HEK293T (cell line): ENCODE results near the gene HES7.

Experiments used
- CTCF ChIA-PET: fragments of 350-600 bp; formaldehyde crosslinking; extraction: SDS; loops from one replicate; lab custom pipeline; 2021; ENCODE audit warnings: antibody characterized with exemption, inconsistent platforms; lab: Yijun Ruan, JAX
- POLR2A ChIA-PET: fragments of 350-600 bp; formaldehyde crosslinking; extraction: SDS; loops from one replicate; lab custom pipeline; 2020; ENCODE audit warnings: antibody characterized with exemption, inconsistent platforms; lab: Yijun Ruan, JAX
- DNase-seq: peaks from one replicate; pipeline ENCODE4 v3.0.0; 2012; ENCODE audit warnings: mixed read lengths; ENCODE audit errors: extremely low spot score
- ARNT ChIP-seq: fragments of 450-650 bp; IDR thresholded peaks from 2 replicates; pipeline ENCODE4 v1.6.1; 2017; ENCODE audit warnings: mild to moderate bottlenecking
- BHLHE40 ChIP-seq: fragments of 450-650 bp; IDR thresholded peaks from 2 replicates; pipeline ENCODE4 v1.6.1; 2016; ENCODE audit warnings: mild to moderate bottlenecking, moderate library complexity, borderline replicate concordance
- CTBP1 ChIP-seq: fragments of 450-650 bp; IDR thresholded peaks from 2 replicates; pipeline ENCODE4 v1.6.1; 2016; ENCODE audit warnings: borderline replicate concordance
- ELF4 ChIP-seq: fragments of 450-650 bp; IDR thresholded peaks from 2 replicates; pipeline ENCODE4 v1.6.1; 2017; ENCODE audit warnings: antibody characterized with exemption
- FOXA1 ChIP-seq: fragments of 450-650 bp; IDR thresholded peaks from 2 replicates; pipeline ENCODE4 v1.6.1; 2016; ENCODE audit warnings: mild to moderate bottlenecking
- FOXK2 ChIP-seq: fragments of 450-650 bp; IDR thresholded peaks from 2 replicates; pipeline ENCODE4 v1.6.1; 2016; ENCODE audit warnings: mild to moderate bottlenecking
- FOXM1 ChIP-seq: fragments of 450-650 bp; IDR thresholded peaks from 2 replicates; pipeline ENCODE4 v1.6.1; 2017; ENCODE audit warnings: mild to moderate bottlenecking, borderline replicate concordance
- HDGF ChIP-seq: fragments of 450-650 bp; IDR thresholded peaks from 2 replicates; pipeline ENCODE4 v1.6.1; 2017; ENCODE audit warnings: antibody characterized with exemption, borderline replicate concordance
- L3MBTL2 ChIP-seq: fragments of 450-650 bp; conservative IDR thresholded peaks from 2 replicates; pipeline ENCODE4 v1.6.1; 2016; ENCODE audit warnings: mild to moderate bottlenecking
- LEF1 ChIP-seq: fragments of 450-650 bp; IDR thresholded peaks from 2 replicates; pipeline ENCODE4 v1.6.1; 2017; ENCODE audit warnings: mild to moderate bottlenecking, borderline replicate concordance
- NFRKB ChIP-seq: fragments of 450-650 bp; IDR thresholded peaks from 2 replicates; pipeline ENCODE4 v1.6.1; 2016; ENCODE audit warnings: mild to moderate bottlenecking, moderate library complexity
- PKNOX1 ChIP-seq: fragments of 450-650 bp; IDR thresholded peaks from 2 replicates; pipeline ENCODE4 v1.6.1; 2016
- SP1 ChIP-seq: fragments of 450-650 bp; IDR thresholded peaks from 2 replicates; pipeline ENCODE4 v1.6.1; 2017
- SUZ12 ChIP-seq: fragments of 450-650 bp; IDR thresholded peaks from 2 replicates; pipeline ENCODE4 v1.6.1; 2016; ENCODE audit warnings: mild to moderate bottlenecking
- TARDBP ChIP-seq: fragments of 450-650 bp; IDR thresholded peaks from 2 replicates; pipeline ENCODE4 v1.6.1; 2016
- ZNF384 ChIP-seq: fragments of 450-650 bp; IDR thresholded peaks from 2 replicates; pipeline ENCODE4 v1.6.1; 2016

Gene HES7

GRCh38 chr17:8121681-8122421 lies 2.1 kb downstream of the HES7 start:
- POLR2A ChIA-PET: interaction anchor here (0.6 to 1.0 kb wide), 3 partner anchors 35 to 64 kb away, joined by 3 to 8 read pairs (median 7); no protein-coding TSS in a partner anchor
- CTCF ChIA-PET: interaction anchor here (0.6 to 1.3 kb wide), 7 partner anchors 35 to 132 kb away, joined by 3 to 4 read pairs (median 3); no protein-coding TSS in a partner anchor
- DNase-seq: no peak
- TF ChIP-seq SUZ12: no peak
- TF ChIP-seq L3MBTL2: peak; percentile 42

- ChIA-PET POLR2A (interaction anchor here (1.0 kb wide), 1 partner anchor 35 kb away, joined by 7 read pairs; no protein-coding TSS in a partner anchor), CTCF (interaction anchor here (0.6 kb wide), 1 partner anchor 132 kb away, joined by 3 read pairs; no protein-coding TSS in a partner anchor)
- TF ChIP-seq LEF1: no peak
- TF ChIP-seq FOXM1: no peak
- TF ChIP-seq FOXK2: no peak
- no peak for TF ChIP-seq CTBP1
- no peak for TF ChIP-seq HDGF
- TF ChIP-seq TARDBP: no peak
- no peak for TF ChIP-seq L3MBTL2
- TF ChIP-seq BHLHE40: no peak
- no peak for DNase-seq
Measured at GRCh38 chr17:8121407-8121680, 2.6 kb downstream of the HES7 start.

GRCh38 chr17:8120520-8121406 lies 3.1 kb downstream of the HES7 start:
- ChIA-PET POLR2A (interaction anchor here (0.6 to 3.1 kb wide), 9 partner anchors 36 to 175 kb away, joined by 3 to 22 read pairs (median 5); partner anchors contain the start of genes AURKB, BORCS6, SLC25A35 and TMEM107), CTCF (interaction anchor here (0.6 to 3.1 kb wide), 11 partner anchors 11 to 131 kb away, joined by 3 to 13 read pairs (median 4); no protein-coding TSS in a partner anchor)
- DNase-seq: peak; percentile 66
- TF ChIP-seq L3MBTL2 (peak; percentile 53), BHLHE40 (no peak)

GRCh38 chr17:8119581-8120519 lies 4.1 kb downstream of the HES7 start:
- peak; percentile 78 for TF ChIP-seq PKNOX1
- TF ChIP-seq FOXM1: peak; percentile 52; the same call in 1 of the 2 replicates
- peak; percentile 36; the same call in 1 of the 2 replicates for TF ChIP-seq ARNT
- TF ChIP-seq L3MBTL2: no peak
- TF ChIP-seq TARDBP: 0 out of 2 replicates have a peak, but pooled peaks have one; percentile 8
- TF ChIP-seq NFRKB: no peak
- no peak for TF ChIP-seq ZNF384
- TF ChIP-seq SP1: no peak
- ChIA-PET CTCF (interaction anchor here (0.7 to 3.1 kb wide), 24 partner anchors 10 to 289 kb away, joined by 3 to 13 read pairs (median 4); no protein-coding TSS in a partner anchor), POLR2A (interaction anchor here (0.6 to 3.1 kb wide), 15 partner anchors 20 to 176 kb away, joined by 3 to 22 read pairs (median 3); partner anchors contain the start of genes AURKB, BORCS6, CTC1 and SLC25A35)
- no peak for DNase-seq

- TF ChIP-seq LEF1 (no peak), ELF4 (no peak), FOXA1 (no peak), CTBP1 (no peak), PKNOX1 (no peak), L3MBTL2 (no peak), NFRKB (no peak), TARDBP (no peak), FOXM1 (no peak), BHLHE40 (no peak), HDGF (no peak), SUZ12 (no peak), SP1 (no peak), ZNF384 (no peak), FOXK2 (no peak), ARNT (no peak)
- POLR2A ChIA-PET: interaction anchor here (0.6 to 3.1 kb wide), 13 partner anchors 10 to 177 kb away, joined by 3 to 22 read pairs (median 5); partner anchors contain the start of genes AURKB, BORCS6, CTC1 and SLC25A35
- peak; percentile 81 for DNase-seq
- CTCF ChIA-PET: interaction anchor here (0.5 to 3.1 kb wide), 29 partner anchors 8 to 500 kb away, joined by 3 to 13 read pairs (median 3); partner anchors contain the start of gene PER1
Measured at GRCh38 chr17:8118769-8119580, 4.9 kb downstream of the HES7 start.
